Parathyroid adenoma (tissue), 2 donors: ENCODE data around the gene KCNJ12.
"Not testable (repeated sequence)": the region's sequence is repeated elsewhere in the genome, so short reads cannot be mapped to it uniquely, and the experiment has no call there.

Source experiments
- H2AFZ ChIP-seq: fragments of 300-600 bp; sonication (generic); one replicate; pipeline ENCODE4 v1.7.0; 2017; ENCODE audit warnings: antibody characterized with exemption, mild to moderate bottlenecking
- H3K27ac ChIP-seq: fragments of 300-600 bp; sonication (generic); one replicate; pipeline ENCODE4 v1.7.0; 2017
- H3K27me3 ChIP-seq: fragments of 300-600 bp; sonication (generic); one replicate; pipeline ENCODE4 v1.7.0; 2017; ENCODE audit warnings: low read length; ENCODE audit not compliant: control insufficient read depth, insufficient read depth
- H3K36me3 ChIP-seq: fragments of 300-600 bp; sonication (generic); one replicate; pipeline ENCODE4 v1.7.0; 2017; ENCODE audit warnings: low read length; ENCODE audit not compliant: control insufficient read depth, insufficient read depth
- H3K4me1 ChIP-seq: fragments of 300-600 bp; sonication (generic); one replicate; pipeline ENCODE4 v1.7.0; 2017; ENCODE audit warnings: control low read depth
- H3K4me2 ChIP-seq: fragments of 300-600 bp; sonication (generic); one replicate; pipeline ENCODE4 v1.7.0; 2017; ENCODE audit warnings: low read length
- H3K4me3 ChIP-seq: fragments of 300-600 bp; sonication (generic); one replicate; pipeline ENCODE4 v1.7.0; 2017; ENCODE audit warnings: low read depth, low read length
- H3K79me2 ChIP-seq: fragments of 300-600 bp; sonication (generic); one replicate; pipeline ENCODE4 v1.7.0; 2017; ENCODE audit warnings: control low read depth
- H3K9ac ChIP-seq: fragments of 300-600 bp; sonication (generic); one replicate; pipeline ENCODE4 v1.7.0; 2017; ENCODE audit warnings: mild to moderate bottlenecking
- H3K9me3 ChIP-seq: fragments of 300-600 bp; sonication (generic); one replicate; pipeline ENCODE4 v1.7.0; 2017; ENCODE audit warnings: low read length; ENCODE audit not compliant: control insufficient read depth
- CTCF ChIP-seq: fragments of 300-600 bp; sonication (generic); IDR thresholded peaks from one replicate; pipeline ENCODE4 v1.7.0; 2017; ENCODE audit warnings: antibody characterized with exemption, mild to moderate bottlenecking
- donor health status: primary hyperparathyroidism.

KCNJ12 gene

GRCh38 chr17:21345236-21345635 lies 30.9 kb upstream of the KCNJ12 start:
- no peak for TF ChIP-seq CTCF
- H3K27ac ChIP-seq = no peak overlapping the region
- no peaks in the 10 kb centered on the region for H3K36me3 ChIP-seq
- H2AFZ ChIP-seq = no peak overlapping the region
- no peak overlapping the region for H3K4me2 ChIP-seq
- H3K4me3 ChIP-seq = no peak overlapping the region
- H3K27me3 ChIP-seq = no peaks in the 10 kb centered on the region
- H3K9ac ChIP-seq = no peak overlapping the region
- H3K79me2 ChIP-seq = no peaks in the 10 kb centered on the region
- H3K4me1 ChIP-seq = no peaks in the 10 kb centered on the region
- H3K9me3 ChIP-seq = no peaks in the 10 kb centered on the region

GRCh38 chr17:21346107-21346506 lies 30.1 kb upstream of the KCNJ12 start:
- H3K4me2 ChIP-seq, H3K27ac ChIP-seq, H3K9ac ChIP-seq, H3K27me3 ChIP-seq, H3K79me2 ChIP-seq, H3K4me3 ChIP-seq, H3K36me3 ChIP-seq, H3K4me1 ChIP-seq, H2AFZ ChIP-seq, H3K9me3 ChIP-seq: not testable (repeated sequence)

- H3K27ac ChIP-seq, H3K4me2 ChIP-seq, H3K79me2 ChIP-seq, H3K27me3 ChIP-seq, H3K9me3 ChIP-seq, H3K4me3 ChIP-seq, H3K4me1 ChIP-seq, H3K9ac ChIP-seq, H3K36me3 ChIP-seq, H2AFZ ChIP-seq: not testable (repeated sequence)
Measured at GRCh38 chr17:21346651-21347250, 29.4 kb upstream of the KCNJ12 start.

GRCh38 chr17:21347660-21348059 lies 28.5 kb upstream of the KCNJ12 start:
- H3K79me2 ChIP-seq, H2AFZ ChIP-seq, H3K9ac ChIP-seq, H3K4me3 ChIP-seq, H3K9me3 ChIP-seq, H3K27ac ChIP-seq, H3K4me1 ChIP-seq, H3K4me2 ChIP-seq, H3K36me3 ChIP-seq, H3K27me3 ChIP-seq: not testable (repeated sequence)

- H3K36me3 ChIP-seq, H3K27ac ChIP-seq, H3K4me1 ChIP-seq, H3K9me3 ChIP-seq, H3K27me3 ChIP-seq, H3K79me2 ChIP-seq, H3K9ac ChIP-seq, H3K4me2 ChIP-seq, H3K4me3 ChIP-seq, H2AFZ ChIP-seq: not testable (repeated sequence)
Measured at GRCh38 chr17:21348081-21348925, 27.9 kb upstream of the KCNJ12 start.

- not testable (repeated sequence) for H3K4me2 ChIP-seq, H3K36me3 ChIP-seq, H3K4me1 ChIP-seq, H2AFZ ChIP-seq, H3K4me3 ChIP-seq, H3K27ac ChIP-seq, H3K9me3 ChIP-seq, H3K79me2 ChIP-seq, H3K27me3 ChIP-seq, H3K9ac ChIP-seq
Measured at GRCh38 chr17:21348926-21349261, 27.3 kb upstream of the KCNJ12 start.

GRCh38 chr17:21349358-21350050 lies 26.7 kb upstream of the KCNJ12 start:
- not testable (repeated sequence) for H3K4me2 ChIP-seq, H3K9me3 ChIP-seq, H3K4me3 ChIP-seq

GRCh38 chr17:21350495-21350894 lies 25.7 kb upstream of the KCNJ12 start:
- not testable (repeated sequence) for H3K36me3 ChIP-seq, H2AFZ ChIP-seq, H3K9ac ChIP-seq, H3K79me2 ChIP-seq, H3K4me3 ChIP-seq, H3K27me3 ChIP-seq, H3K27ac ChIP-seq, H3K9me3 ChIP-seq, H3K4me1 ChIP-seq, H3K4me2 ChIP-seq

More at GRCh38 chr17:21349358-21350050, 26.7 kb upstream of the KCNJ12 start:
- H3K9ac ChIP-seq, H3K27me3 ChIP-seq, H3K79me2 ChIP-seq, H3K36me3 ChIP-seq, H3K27ac ChIP-seq, H3K4me1 ChIP-seq, H2AFZ ChIP-seq: not testable (repeated sequence)
